Measurements from ENCODE around the gene BEAN1. TPM values are rescaled to one million over a fixed set of nuclear protein-coding genes. Genes with fewer than 3 reads are reported as not detected.
A peak's percentile ranks its signal among the peaks of the same experiment; 100 is the strongest.
"Not testable (repeated sequence)": the region's sequence is repeated elsewhere in the genome, so short reads cannot be mapped to it uniquely, and the experiment has no call there.

BEAN1 gene
- total and polyA plus RNA-seq, 2 donors (not counting 1 experiment from before 2014, with no cell fraction given): 0.07 TPM; not detected in 1

- Histone ChIP-seq H3K27me3 (ENCODE audit: control insufficient read depth, insufficient read depth, low read length) (peaks cover 15% of the 10 kb centered on the region), H3K9ac (ENCODE audit: insufficient read depth, low read length) (no peak overlapping the region), H3K36me3 (ENCODE audit: control insufficient read depth, insufficient read depth, low read length) (no peaks in the 10 kb centered on the region), H3K9me3 (ENCODE audit: control insufficient read depth, insufficient read depth, low read depth, low read length) (no peaks in the 10 kb centered on the region), H4K20me1 (ENCODE audit: control insufficient read depth, extremely low read depth, insufficient read depth, low read length) (no peaks in the 10 kb centered on the region), H3K4me3 (replicated peaks in 1 of 4; ENCODE audit: control extremely low read depth in 1 of 4, insufficient read depth in 1 of 4, low read depth in 3 of 4, low read length in 4 of 4) (no peak overlapping the region), H3K79me2 (ENCODE audit: control insufficient read depth, insufficient read depth, low read length) (no peaks in the 10 kb centered on the region), H3K4me1 (ENCODE audit: control insufficient read depth, extremely low read depth, insufficient read depth, low read length) (no peaks in the 10 kb centered on the region), H2AFZ (ENCODE audit: low read length) (no peak overlapping the region), H3K4me2 (ENCODE audit: extremely low read depth, insufficient read depth, low read length) (no peak overlapping the region), H3K27ac (ENCODE audit: insufficient read depth, low read length) (no peak overlapping the region)
- TF ChIP-seq CTCF (conservative IDR thresholded peaks at IDR 0.05 in 1 of 2, IDR thresholded peaks at IDR 0.05 in 1 of 2; ENCODE audit: low read depth in 1 of 2, low read length in 2 of 2) (no peak), EZH2 (IDR thresholded peaks at IDR 0.05; ENCODE audit: low read length, missing control alignments) (no peak)
- DNase-seq (ENCODE audit: low read depth in 2 of 2): no peak
Observed at GRCh38 chr16:66460703-66461102, 33.6 kb downstream of the BEAN1 start.

GRCh38 chr16:66462912-66463311, 35.8 kb downstream of the BEAN1 start:
- H3K27me3 ChIP-seq (ENCODE audit: control insufficient read depth, insufficient read depth, low read length): peaks cover 8% of the 10 kb centered on the region
- H3K4me3 ChIP-seq (replicated peaks in 1 of 4; ENCODE audit: control extremely low read depth in 1 of 4, insufficient read depth in 1 of 4, low read depth in 3 of 4, low read length in 4 of 4): no peak overlapping the region
- DNase-seq (ENCODE audit: low read depth in 2 of 2): peak; percentile 13 to 69
- H3K9me3 ChIP-seq (ENCODE audit: control insufficient read depth, insufficient read depth, low read depth, low read length): no peaks in the 10 kb centered on the region
- no peak overlapping the region for H3K9ac ChIP-seq (ENCODE audit: insufficient read depth, low read length)
- no peaks in the 10 kb centered on the region for H3K79me2 ChIP-seq (ENCODE audit: control insufficient read depth, insufficient read depth, low read length)
- H3K36me3 ChIP-seq (ENCODE audit: control insufficient read depth, insufficient read depth, low read length): no peaks in the 10 kb centered on the region
- no peaks in the 10 kb centered on the region for H3K4me1 ChIP-seq (ENCODE audit: control insufficient read depth, extremely low read depth, insufficient read depth, low read length)
- H3K27ac ChIP-seq (ENCODE audit: insufficient read depth, low read length): no peak overlapping the region
- TF ChIP-seq EZH2 (IDR thresholded peaks at IDR 0.05; ENCODE audit: low read length, missing control alignments): no peak
- no peak for TF ChIP-seq CTCF (conservative IDR thresholded peaks at IDR 0.05 in 1 of 2, IDR thresholded peaks at IDR 0.05 in 1 of 2; ENCODE audit: low read depth in 1 of 2, low read length in 2 of 2)
- H3K4me2 ChIP-seq (ENCODE audit: extremely low read depth, insufficient read depth, low read length): no peak overlapping the region
- no peak overlapping the region for H2AFZ ChIP-seq (ENCODE audit: low read length)
- H4K20me1 ChIP-seq (ENCODE audit: control insufficient read depth, extremely low read depth, insufficient read depth, low read length): no peaks in the 10 kb centered on the region

DNA sequence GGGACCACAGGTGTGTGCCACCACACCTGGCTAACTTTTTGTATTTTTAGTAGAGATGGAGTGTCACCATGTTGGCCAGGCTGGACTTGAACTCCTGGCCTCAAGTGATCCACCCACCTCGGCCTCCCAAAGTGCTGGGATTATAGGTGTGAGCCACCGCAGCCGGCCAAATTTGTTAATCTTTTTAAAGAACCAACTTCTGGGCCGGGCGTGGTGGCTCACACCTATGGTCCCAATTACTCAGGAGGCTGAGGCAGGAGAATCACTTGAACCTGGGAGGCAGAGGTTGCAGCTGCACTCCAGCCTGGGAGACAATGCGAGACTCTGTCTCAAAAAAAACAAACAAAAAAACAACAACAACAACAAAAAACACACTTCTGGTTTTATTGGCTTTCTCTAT, 38.9 kb downstream of the BEAN1 start:
- not testable (repeated sequence) for H3K27ac ChIP-seq (ENCODE audit: insufficient read depth, low read length); H3K9me3 ChIP-seq (ENCODE audit: control insufficient read depth, insufficient read depth, low read depth, low read length); H3K4me2 ChIP-seq (ENCODE audit: extremely low read depth, insufficient read depth, low read length); H3K36me3 ChIP-seq (ENCODE audit: control insufficient read depth, insufficient read depth, low read length); H3K79me2 ChIP-seq (ENCODE audit: control insufficient read depth, insufficient read depth, low read length); DNase-seq (ENCODE audit: low read depth in 2 of 2); H3K9ac ChIP-seq (ENCODE audit: insufficient read depth, low read length); H3K4me3 ChIP-seq (replicated peaks in 1 of 4; ENCODE audit: control extremely low read depth in 1 of 4, insufficient read depth in 1 of 4, low read depth in 3 of 4, low read length in 4 of 4); H3K4me1 ChIP-seq (ENCODE audit: control insufficient read depth, extremely low read depth, insufficient read depth, low read length); H3K27me3 ChIP-seq (ENCODE audit: control insufficient read depth, insufficient read depth, low read length); H2AFZ ChIP-seq (ENCODE audit: low read length); H4K20me1 ChIP-seq (ENCODE audit: control insufficient read depth, extremely low read depth, insufficient read depth, low read length)

DNA sequence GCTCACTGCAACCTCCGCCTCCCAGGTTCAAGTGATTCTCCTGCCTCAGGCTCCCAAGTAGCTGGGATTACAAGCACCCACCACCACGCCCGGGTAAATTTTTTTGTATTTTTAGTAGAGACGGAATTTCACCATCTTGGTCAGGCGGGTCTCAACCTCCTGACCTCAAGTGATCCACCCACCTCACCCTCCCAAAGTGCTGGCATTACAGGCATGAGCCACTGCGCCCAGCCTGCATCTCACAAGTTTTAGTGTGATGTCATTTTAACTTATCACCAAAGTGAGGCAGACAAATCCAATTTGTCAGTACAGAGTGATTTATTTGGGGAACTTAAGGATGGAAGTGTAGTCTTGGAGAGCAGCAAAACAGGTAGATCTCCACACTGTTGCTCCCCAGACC, 39.5 kb downstream of the BEAN1 start:
- not testable (repeated sequence) for H3K27me3 ChIP-seq (ENCODE audit: control insufficient read depth, insufficient read depth, low read length); H3K79me2 ChIP-seq (ENCODE audit: control insufficient read depth, insufficient read depth, low read length); H3K4me2 ChIP-seq (ENCODE audit: extremely low read depth, insufficient read depth, low read length); H3K27ac ChIP-seq (ENCODE audit: insufficient read depth, low read length); H2AFZ ChIP-seq (ENCODE audit: low read length); H3K4me3 ChIP-seq (replicated peaks in 1 of 4; ENCODE audit: control extremely low read depth in 1 of 4, insufficient read depth in 1 of 4, low read depth in 3 of 4, low read length in 4 of 4); H3K9me3 ChIP-seq (ENCODE audit: control insufficient read depth, insufficient read depth, low read depth, low read length); H4K20me1 ChIP-seq (ENCODE audit: control insufficient read depth, extremely low read depth, insufficient read depth, low read length); H3K36me3 ChIP-seq (ENCODE audit: control insufficient read depth, insufficient read depth, low read length); H3K4me1 ChIP-seq (ENCODE audit: control insufficient read depth, extremely low read depth, insufficient read depth, low read length); H3K9ac ChIP-seq (ENCODE audit: insufficient read depth, low read length); DNase-seq (ENCODE audit: low read depth in 2 of 2)

Measured in fibroblast of lung (primary cell).